D721Med (cell line): ENCODE results near the gene GOLPH3.

Experiments used
- DNase-seq: peaks from one replicate; pipeline ENCODE4 v3.0.0; 2011; ENCODE audit warnings: low spot score; ENCODE audit not compliant: insufficient read length
- FAIRE-seq: peaks from 2 replicates; lab custom pipeline; 2011; peaks lifted over from hg19 to GRCh38; lab: Jason Lieb, UNC
- TF ChIP-seq, protein P1 (sequence below): IDR thresholded peaks from 2 replicates; pipeline ENCODE4 v1.5.1; 2012; ENCODE audit warnings: mild to moderate bottlenecking, control low read depth; ENCODE audit not compliant: insufficient read depth; ENCODE audit errors: missing control alignments

Gene GOLPH3

DNA sequence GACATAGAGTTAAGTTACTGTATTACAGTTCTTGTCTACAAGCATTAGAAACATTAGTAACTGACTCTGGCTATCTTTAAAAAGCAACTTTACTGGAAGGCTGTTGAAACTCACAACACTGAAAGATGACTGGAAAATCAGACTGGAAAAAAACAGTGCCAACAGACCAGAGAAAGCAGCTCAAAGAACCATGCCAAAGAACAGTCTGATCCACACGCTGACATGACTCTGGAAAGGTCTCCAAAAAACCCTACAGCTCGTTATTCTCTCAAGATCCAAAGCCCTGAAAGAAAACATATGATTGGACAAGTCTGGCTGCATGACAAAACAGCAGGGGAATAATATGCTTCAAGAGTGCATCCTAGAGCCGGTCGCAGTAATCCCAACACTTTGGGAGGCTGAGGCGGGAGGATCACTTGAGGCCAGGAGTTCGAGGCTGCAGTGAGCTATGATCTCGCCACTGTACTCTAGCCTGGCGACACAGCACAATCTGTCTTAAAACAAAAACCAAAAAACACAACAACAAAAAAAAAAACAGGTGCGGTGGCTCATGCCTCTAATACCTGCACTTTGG lies 5.6 kb downstream of the GOLPH3 start:
- TF ChIP-seq, protein P1, sequence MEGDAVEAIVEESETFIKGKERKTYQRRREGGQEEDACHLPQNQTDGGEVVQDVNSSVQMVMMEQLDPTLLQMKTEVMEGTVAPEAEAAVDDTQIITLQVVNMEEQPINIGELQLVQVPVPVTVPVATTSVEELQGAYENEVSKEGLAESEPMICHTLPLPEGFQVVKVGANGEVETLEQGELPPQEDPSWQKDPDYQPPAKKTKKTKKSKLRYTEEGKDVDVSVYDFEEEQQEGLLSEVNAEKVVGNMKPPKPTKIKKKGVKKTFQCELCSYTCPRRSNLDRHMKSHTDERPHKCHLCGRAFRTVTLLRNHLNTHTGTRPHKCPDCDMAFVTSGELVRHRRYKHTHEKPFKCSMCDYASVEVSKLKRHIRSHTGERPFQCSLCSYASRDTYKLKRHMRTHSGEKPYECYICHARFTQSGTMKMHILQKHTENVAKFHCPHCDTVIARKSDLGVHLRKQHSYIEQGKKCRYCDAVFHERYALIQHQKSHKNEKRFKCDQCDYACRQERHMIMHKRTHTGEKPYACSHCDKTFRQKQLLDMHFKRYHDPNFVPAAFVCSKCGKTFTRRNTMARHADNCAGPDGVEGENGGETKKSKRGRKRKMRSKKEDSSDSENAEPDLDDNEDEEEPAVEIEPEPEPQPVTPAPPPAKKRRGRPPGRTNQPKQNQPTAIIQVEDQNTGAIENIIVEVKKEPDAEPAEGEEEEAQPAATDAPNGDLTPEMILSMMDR = no peak
- FAIRE-seq (no peak), DNase-seq (no peak)

DNA sequence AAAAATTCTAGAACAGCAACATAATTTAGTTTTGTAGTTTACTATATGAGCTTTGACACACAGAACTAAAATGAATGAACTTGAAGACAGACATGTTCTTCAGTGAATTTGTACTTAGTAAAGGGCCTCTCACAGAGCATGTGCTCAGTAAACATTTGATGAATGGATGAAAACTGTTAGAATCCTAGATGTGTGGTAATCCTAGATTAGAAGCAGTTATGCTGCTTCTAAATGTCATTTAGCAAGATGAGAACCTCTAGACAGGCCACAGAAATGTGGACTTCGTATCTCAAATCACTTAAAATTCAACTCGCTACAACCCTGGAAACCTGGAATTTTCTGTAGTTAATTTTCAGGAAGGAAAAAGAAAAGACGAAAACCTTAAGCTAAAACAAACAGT lies 8.5 kb downstream of the GOLPH3 start:
- TF ChIP-seq, protein P1 = no peak
- no peak for FAIRE-seq
- no peak for DNase-seq

DNA sequence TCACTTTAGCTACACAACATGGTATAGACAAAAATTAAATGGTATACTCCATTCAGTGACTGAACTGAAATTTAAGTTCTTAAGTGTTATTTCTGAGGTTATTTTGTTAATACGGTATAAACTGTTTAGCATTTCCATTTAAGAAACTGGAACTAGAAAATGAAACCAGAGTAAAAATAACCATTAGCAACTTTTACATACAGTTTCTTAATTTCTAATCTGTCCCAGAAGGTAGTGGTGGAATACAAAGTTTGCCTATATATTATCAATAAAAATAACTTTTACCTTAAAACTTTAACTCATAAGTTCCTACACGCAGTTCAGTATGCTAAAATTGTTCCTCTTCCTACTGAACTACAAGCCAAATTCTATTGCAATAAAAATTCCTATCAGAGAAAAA lies 10.3 kb downstream of the GOLPH3 start:
- no peak for FAIRE-seq
- TF ChIP-seq, protein P1 = no peak
- DNase-seq = no peak

DNA sequence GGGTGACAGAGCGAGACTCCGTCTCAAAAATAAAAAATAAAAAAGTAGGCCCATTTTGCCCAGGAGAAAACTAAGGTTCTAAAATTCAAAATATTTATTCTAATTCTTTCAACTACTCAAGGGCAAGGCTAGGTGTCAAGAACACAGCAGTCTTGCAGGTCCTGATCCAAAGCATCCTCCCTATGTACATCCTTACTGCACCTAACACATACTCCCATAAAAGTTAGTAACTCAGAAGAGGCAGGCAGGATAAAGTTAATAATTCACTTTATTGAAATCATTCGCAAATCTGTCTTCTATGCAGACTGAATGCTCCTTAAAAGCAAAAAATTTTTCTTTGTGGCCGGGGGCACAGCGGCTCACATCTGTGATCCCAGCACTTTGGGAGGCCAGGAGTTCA lies 11.1 kb downstream of the GOLPH3 start:
- FAIRE-seq = no peak
- TF ChIP-seq, protein P1 = no peak
- no peak for DNase-seq

DNA sequence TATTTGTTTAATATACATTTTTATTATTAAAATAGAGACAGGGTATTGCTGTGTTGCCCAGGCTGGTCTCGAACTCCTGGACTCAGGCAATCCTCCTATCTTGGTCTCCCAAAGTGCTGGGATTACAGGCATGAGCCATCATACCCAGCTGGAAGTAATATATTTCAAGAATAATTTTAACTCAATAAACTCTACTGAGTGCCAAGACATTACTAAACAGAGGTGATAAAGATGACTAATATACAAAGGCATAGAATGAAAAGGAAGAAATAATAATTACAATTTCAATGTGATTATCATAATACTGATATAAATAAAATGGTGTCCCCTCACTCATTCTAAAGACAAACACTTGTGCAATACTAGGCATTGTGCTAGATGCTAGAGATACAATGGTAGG lies 13.9 kb downstream of the GOLPH3 start:
- no peak for FAIRE-seq
- no peak for DNase-seq
- TF ChIP-seq, protein P1 = no peak

DNA sequence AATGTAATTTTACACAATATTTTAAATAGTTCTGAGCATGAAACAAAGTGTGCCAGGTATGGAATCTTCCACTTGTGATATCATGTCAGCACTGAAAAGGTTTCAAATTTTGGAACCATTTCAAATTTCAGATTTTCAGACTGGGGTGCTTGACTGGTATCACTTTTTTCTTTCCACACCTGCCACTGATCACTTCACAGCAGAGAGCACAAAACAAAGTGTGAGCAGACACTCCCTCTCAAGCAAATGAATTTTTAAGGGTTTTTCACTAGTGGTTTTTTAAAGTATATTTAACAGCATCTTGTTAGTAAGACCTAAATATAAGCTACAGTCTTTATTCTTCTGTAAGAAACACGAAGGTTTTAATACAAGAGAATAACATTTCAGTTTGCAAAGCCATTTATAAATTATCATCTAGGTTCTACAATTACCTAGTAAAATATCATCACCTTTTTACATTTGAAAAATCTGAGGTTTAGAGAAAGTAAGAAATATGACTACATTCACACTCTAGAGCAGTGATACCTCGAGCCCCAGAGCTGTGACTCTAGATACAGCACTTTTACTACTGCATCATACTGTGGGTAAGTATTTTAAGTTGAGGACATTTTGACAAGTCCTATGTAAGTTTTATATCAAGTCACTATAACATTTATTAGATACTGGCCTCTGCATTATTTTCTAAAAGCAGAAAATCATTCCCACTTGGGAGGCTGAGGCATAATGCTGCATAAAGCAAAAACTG lies 14.6 kb downstream of the GOLPH3 start:
- TF ChIP-seq, protein P1 = no peak
- FAIRE-seq = no peak
- DNase-seq = no peak

DNA sequence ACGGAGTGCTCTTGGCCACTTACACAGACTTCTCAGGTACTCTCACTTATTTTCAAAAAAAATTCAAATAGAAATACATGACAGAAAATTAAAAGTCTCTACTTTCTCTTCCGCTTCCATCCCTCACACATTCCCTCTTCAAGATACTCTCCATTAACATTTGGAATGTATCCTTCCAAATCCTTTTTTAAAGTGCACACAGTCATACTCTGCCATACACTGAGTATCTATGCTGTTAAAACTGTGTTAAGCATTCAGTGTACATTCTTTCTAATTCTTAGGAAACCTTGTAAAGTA lies 15.5 kb downstream of the GOLPH3 start:
- no peak for FAIRE-seq
- no peak for DNase-seq
- TF ChIP-seq, protein P1 = no peak
